Subcutaneous adipose tissue (tissue), 4 donors: ENCODE measurements around the gene CRISPLD2. TPM values are rescaled to one million over a fixed set of nuclear protein-coding genes. Genes with fewer than 3 reads are reported as not detected.

Source experiments
- total RNA-seq, 4 donors: library from RNA; depleted of rRNA; stranded (reverse); fragments of >200 nt; gene quantifications; one replicate each; pipeline ENCODE4 v1.1.0, GENCODE V29; 2016
- TF ChIP-seq, protein P1 (sequence below): fragments of 450-650 bp; IDR thresholded peaks from one replicate; pipeline ENCODE4 v1.5.1; 2016; ENCODE audit warnings: low read depth, mild to moderate bottlenecking, control low read depth, antibody characterized with exemption, moderate library complexity

The CRISPLD2 gene
- total RNA-seq, 4 donors from 2014 or later: 66.0 to 160 (median 116) TPM

DNA sequence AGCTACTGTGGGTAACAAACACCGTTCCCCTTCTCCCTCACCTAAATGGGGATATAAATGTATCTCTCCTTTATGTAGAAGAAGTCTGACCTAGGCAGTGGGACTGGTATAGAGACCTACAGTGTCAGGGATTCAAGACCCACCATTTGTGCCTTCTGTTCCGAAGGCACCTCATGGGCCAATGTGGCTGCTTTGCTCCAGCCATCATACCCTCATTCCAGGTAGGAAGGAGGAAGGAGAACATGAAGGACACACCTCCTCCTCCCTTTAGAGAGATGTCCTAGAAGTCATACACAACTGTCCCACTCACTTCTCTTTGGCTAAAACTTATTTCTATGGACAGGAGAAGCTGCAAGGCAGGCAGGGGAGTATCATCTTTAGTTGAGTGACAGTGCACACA, 8.3 kb upstream of the CRISPLD2 start:
- TF ChIP-seq, protein P1, sequence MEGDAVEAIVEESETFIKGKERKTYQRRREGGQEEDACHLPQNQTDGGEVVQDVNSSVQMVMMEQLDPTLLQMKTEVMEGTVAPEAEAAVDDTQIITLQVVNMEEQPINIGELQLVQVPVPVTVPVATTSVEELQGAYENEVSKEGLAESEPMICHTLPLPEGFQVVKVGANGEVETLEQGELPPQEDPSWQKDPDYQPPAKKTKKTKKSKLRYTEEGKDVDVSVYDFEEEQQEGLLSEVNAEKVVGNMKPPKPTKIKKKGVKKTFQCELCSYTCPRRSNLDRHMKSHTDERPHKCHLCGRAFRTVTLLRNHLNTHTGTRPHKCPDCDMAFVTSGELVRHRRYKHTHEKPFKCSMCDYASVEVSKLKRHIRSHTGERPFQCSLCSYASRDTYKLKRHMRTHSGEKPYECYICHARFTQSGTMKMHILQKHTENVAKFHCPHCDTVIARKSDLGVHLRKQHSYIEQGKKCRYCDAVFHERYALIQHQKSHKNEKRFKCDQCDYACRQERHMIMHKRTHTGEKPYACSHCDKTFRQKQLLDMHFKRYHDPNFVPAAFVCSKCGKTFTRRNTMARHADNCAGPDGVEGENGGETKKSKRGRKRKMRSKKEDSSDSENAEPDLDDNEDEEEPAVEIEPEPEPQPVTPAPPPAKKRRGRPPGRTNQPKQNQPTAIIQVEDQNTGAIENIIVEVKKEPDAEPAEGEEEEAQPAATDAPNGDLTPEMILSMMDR: no peak

DNA sequence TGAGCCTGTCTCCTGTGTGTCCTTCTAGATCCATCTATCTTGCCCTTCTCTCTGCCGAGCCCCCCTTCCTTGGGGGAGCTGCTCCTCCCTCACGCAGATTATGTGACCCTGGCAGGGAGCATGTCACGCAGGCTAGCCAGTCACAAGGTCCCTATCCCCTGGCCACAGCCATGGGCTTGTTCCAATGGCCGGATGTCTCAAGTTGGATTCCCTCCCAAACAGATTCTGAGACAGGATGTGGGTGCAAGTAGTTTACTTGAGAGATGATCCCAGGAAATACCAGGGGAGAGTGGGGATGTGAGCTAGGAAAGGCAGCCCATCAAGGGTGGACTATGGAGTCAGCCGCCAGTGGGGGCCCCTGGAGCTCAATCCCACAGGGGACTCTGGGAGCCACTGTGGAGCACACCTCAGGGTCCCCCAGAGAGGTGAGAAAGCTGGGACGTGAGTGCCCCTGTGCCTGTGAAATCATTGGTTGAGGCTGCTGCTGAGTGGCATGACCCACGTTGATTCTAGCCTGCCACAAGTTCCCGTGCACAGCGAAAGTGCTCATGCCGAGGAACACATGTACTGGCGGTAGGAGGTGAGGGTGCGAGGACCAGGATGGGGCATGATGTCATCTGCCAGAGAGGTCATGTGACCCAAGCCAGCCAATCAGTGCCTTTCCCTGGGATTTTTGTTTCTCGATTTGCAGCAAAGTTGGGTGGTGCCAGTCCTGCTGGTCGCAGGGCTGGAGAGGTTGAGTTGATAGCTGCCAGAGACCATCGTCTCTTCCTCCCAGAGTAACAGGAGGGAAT, 6.4 kb upstream of the CRISPLD2 start:
- TF ChIP-seq, protein P1: no peak

DNA sequence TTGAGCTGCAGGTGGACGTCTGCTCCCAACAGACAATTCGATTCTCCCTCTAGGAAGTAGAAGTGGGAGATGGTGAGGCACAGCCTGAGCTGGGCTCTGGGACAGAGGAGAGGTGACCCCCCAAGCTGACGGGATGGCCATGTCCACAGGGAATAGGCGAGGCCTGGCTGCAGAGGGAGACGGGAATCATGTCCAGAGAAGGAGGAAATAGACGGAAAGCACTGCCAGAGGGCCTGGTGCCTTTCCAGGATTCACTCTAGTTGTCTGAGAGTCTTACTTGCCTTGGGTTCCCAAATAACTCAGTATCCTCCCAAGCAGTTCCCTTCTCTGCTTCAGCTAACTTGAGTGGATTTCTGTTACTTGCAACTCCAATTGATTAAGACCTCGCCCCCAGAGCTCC, 4.3 kb upstream of the CRISPLD2 start:
- TF ChIP-seq, protein P1: no peak

DNA sequence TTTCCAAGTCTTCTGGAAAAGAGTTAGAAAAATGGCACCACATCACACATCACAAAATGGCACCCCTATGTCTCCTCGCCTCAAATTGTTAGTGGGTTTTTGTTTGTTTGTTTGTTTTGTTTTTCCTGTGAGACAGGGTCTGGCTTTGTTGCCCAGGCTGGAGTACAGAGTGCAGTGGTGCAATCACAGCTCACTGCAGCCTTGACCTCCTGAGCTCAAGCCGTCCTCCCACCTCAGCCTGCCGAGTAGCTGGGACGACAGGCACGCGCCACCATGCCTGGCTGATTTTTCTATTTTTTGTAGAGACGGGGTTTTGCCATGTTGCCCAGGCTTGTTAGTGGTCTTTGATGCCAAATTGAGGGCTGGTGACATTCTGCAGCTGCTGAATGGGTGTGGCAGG, 3.8 kb upstream of the CRISPLD2 start:
- TF ChIP-seq, protein P1: no peak

DNA sequence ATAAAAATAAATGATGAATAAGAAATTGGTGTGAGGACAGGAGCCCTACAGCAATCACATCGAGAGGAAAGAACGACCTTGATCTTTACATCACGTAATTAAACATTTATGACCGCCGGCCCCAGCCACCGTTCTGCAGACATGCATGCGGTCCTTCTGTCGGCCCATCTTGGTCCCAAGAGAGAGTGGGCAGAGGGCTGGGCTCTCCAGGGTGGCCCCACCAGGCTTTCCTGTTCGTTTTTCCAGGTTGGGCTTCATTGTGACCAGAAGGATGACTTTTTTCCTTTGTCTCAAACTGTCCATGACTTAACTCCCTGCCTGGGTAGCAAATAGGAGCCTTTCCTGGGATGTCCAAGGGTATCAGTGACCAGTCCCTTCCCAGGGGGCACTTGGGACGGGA, 3.3 kb upstream of the CRISPLD2 start:
- TF ChIP-seq, protein P1: no peak

DNA sequence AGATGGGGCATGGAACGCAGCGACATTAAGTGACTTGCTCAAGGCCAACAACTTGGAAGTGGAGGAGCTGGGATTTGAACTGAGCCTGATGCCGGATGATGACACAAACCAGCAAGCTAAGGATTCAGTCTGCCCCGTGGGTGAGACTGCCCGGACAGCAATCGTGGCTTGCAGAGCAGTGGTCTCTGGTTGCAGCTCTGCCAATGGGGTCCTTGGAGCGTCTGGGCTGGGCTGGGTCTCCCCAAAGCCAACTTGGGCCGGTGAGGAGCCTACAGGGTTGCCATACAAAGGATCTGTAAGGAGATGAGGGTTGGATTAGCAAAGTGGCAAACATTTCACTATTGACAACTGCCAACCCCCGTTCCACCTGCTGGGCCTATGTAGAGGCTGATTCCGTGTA, 2.6 kb upstream of the CRISPLD2 start:
- TF ChIP-seq, protein P1: no peak

DNA sequence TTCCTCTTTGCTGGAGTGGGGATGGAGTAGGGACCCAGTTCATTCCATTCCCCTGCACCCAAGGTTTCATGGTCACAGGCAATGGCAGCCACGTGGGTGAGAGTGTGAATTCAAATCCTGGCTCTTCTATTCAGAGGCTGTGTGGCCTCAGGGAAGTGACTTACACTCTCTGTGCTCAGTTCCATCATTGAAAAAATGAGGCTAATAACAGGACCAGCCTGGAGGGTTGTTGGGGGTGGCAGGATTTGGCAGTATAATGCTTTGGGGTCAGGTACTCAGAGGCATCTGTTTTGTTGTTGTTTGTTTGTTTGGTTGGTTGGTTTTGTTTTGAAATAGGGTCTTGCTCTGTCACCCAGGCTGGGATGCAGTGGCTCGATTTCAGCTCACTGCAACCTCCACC, 2.2 kb upstream of the CRISPLD2 start:
- TF ChIP-seq, protein P1: no peak
